MCF 10A (cell line): Measurements from ENCODE around the gene INPP5K. TPM values are rescaled to one million over a fixed set of nuclear protein-coding genes. Genes with fewer than 3 reads are reported as not detected.

Experiments
- BruUV-seq: library from RNA; stranded (reverse); fragments of 400-500 nt; replicated peaks from 2 replicates; lab custom pipeline; 2021; lab: Mats Ljungman, UMichigan
- CTCF ChIA-PET: fragments of 300-600 bp; sonication (Branson Sonifier 250); formaldehyde crosslinking; extraction: SDS; loops from one replicate; lab custom pipeline; 2021; ENCODE audit warnings: antibody characterized with exemption, inconsistent platforms; lab: Yijun Ruan, JAX
- POLR2A ChIA-PET: fragments of 300-600, 350-650 bp; sonication (Branson Sonifier 250); formaldehyde crosslinking; extraction: SDS; loops from one replicate; lab custom pipeline; 2020; ENCODE audit warnings: antibody characterized with exemption, inconsistent platforms; lab: Yijun Ruan, JAX
- DNase-seq: peaks from one replicate; pipeline ENCODE4 v3.0.0-alpha.2; 2018; ENCODE audit not compliant: unreplicated experiment
- H3K27ac Mint-ChIP-seq: one replicate; pipeline ENCODE4 v1.8.0; 2022; ENCODE audit warnings: mild to moderate bottlenecking, low read depth, mixed read lengths; ENCODE audit not compliant: unreplicated experiment
- H3K27me3 Mint-ChIP-seq: one replicate; pipeline ENCODE4 v1.8.0; 2022; ENCODE audit warnings: mixed read lengths; ENCODE audit not compliant: insufficient read depth, unreplicated experiment
- H3K36me3 Mint-ChIP-seq: one replicate; pipeline ENCODE4 v1.8.0; 2022; ENCODE audit warnings: mild to moderate bottlenecking, moderate library complexity, mixed read lengths; ENCODE audit not compliant: insufficient read depth, unreplicated experiment
- H3K4me1 Mint-ChIP-seq: one replicate; pipeline ENCODE4 v1.8.0; 2022; ENCODE audit warnings: mixed read lengths; ENCODE audit not compliant: insufficient read depth, unreplicated experiment
- H3K4me3 Mint-ChIP-seq: one replicate; pipeline ENCODE4 v1.8.0; 2022; ENCODE audit warnings: mild to moderate bottlenecking, moderate library complexity, mixed read lengths; ENCODE audit not compliant: unreplicated experiment
- H3K9me3 Mint-ChIP-seq: one replicate; pipeline ENCODE4 v1.8.0; 2022; ENCODE audit warnings: mixed read lengths; ENCODE audit not compliant: unreplicated experiment
- intact Hi-C: fragments of 100-400 bp; cut with micrococcal nuclease; formaldehyde crosslinking; loops from 2 replicates; pipeline ENCODE4 v1.14.1; 2022
- total RNA-seq: library from RNA; stranded (reverse); gene quantifications from 2 replicates; pipeline ENCODE4 v1.2.3, GENCODE V29; 2022
- TF ChIP-seq, protein P1 (sequence below): fragments of 200-600 bp; IDR thresholded peaks from one replicate; pipeline ENCODE4 v1.8.0; 2022; ENCODE audit warnings: antibody characterized with exemption, mild to moderate bottlenecking; ENCODE audit not compliant: unreplicated experiment

The INPP5K gene
- total RNA-seq, 1 experiment from 2014 or later: 28.9 TPM

DNA sequence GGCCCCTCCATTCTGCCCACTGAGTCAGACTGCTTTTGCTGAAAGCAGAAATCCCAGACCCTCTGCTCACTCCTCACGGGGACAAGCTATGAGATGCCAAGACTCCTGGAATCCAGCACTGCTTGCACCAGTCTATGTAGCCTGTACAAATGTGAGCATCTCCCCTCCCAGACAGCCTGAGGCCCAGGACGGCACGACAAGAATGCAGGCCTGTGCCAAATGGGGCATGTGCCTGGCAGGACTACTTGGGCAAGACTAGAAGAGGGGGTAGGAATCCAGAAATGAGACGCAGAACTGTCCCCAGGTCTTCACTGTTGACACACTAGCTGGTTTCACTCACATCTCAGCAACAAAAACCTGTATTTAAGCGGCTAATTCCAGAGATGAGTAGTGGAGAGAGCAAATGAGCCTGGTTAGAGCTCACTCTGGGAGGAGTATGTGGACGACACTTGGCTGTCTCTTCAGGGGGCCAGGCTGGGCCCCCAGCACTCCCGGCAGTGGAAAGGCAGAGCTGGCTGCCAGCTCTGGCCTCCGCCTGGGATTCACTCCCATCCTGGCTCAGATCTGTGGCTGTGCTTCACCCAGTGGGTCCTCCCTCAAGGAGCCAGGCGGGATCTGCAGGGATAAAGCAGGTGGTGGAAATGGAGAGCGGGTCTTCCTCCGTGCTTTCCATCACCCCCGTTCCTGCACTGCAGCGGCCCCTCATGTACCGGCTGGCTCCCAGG is 21.0 kb downstream of the INPP5K start:
- peak; percentile 49 for DNase-seq
- Mint-ChIP-seq H3K4me1 (peaks cover 17% of the 10 kb centered on the region), H3K36me3 (peaks cover 15% of the 10 kb centered on the region), H3K27ac (peak overlapping the region; percentile 5), H3K27me3 (no peaks in the 10 kb centered on the region), H3K9me3 (no peaks in the 10 kb centered on the region), H3K4me3 (peak overlapping the region; percentile 22)
- ChIA-PET POLR2A (interaction anchor here (0.8 to 2.9 kb wide), 11 partner anchors 9 to 153 kb away, joined by 3 to 34 read pairs (median 4); partner anchors contain the start of genes CRK, INPP5K and YWHAE), CTCF (interaction anchor here (0.6 to 1.5 kb wide), 5 partner anchors 17 to 153 kb away, joined by 3 to 4 read pairs (median 4); partner anchors contain the start of gene INPP5K)
- BruUV-seq: no TSS peak
- intact Hi-C loops: no loop called here
- TF ChIP-seq, protein P1, sequence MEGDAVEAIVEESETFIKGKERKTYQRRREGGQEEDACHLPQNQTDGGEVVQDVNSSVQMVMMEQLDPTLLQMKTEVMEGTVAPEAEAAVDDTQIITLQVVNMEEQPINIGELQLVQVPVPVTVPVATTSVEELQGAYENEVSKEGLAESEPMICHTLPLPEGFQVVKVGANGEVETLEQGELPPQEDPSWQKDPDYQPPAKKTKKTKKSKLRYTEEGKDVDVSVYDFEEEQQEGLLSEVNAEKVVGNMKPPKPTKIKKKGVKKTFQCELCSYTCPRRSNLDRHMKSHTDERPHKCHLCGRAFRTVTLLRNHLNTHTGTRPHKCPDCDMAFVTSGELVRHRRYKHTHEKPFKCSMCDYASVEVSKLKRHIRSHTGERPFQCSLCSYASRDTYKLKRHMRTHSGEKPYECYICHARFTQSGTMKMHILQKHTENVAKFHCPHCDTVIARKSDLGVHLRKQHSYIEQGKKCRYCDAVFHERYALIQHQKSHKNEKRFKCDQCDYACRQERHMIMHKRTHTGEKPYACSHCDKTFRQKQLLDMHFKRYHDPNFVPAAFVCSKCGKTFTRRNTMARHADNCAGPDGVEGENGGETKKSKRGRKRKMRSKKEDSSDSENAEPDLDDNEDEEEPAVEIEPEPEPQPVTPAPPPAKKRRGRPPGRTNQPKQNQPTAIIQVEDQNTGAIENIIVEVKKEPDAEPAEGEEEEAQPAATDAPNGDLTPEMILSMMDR: no peak

DNA sequence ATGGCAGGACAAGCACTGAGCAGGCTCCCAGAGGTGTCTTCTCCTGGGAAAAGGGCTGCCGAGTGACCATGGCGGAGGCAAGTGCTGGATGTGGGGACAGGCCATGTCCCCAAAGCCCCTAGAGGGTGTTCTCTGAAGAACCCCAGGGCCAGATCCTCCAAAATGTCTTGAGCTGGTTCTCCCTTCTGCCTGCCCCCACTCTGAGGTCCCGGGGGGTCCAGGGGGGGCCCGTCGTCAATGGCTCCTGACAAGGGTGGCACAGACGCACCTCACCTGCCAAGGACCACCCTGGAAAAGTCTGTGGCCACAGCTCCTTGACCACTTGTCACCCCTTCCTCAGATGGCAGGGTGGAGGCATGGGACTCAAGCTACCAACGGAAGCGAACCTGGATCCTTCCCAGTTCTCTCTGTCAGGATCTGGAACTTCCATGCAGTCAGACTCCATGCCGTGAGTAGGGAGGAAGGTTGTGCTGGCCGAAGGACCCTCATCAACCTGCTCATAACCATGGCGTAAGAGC is 21.6 kb downstream of the INPP5K start:
- CTCF ChIA-PET: interaction anchor here (0.6 to 1.5 kb wide), 3 partner anchors 17 to 153 kb away, joined by 4 read pairs; partner anchors contain the start of gene INPP5K
- H3K27me3 Mint-ChIP-seq: no peaks in the 10 kb centered on the region
- no peak for DNase-seq
- no peak overlapping the region for H3K27ac Mint-ChIP-seq
- POLR2A ChIA-PET: interaction anchor here (0.8 to 2.9 kb wide), 9 partner anchors 10 to 152 kb away, joined by 3 to 34 read pairs (median 3); partner anchors contain the start of genes CRK, INPP5K and YWHAE
- no peak overlapping the region for H3K4me3 Mint-ChIP-seq
- BruUV-seq: no TSS peak
- no peaks in the 10 kb centered on the region for H3K9me3 Mint-ChIP-seq
- H3K36me3 Mint-ChIP-seq: peaks cover 9% of the 10 kb centered on the region
- H3K4me1 Mint-ChIP-seq: peaks cover 23% of the 10 kb centered on the region
- TF ChIP-seq, protein P1: no peak
- intact Hi-C loops: no loop called here

DNA sequence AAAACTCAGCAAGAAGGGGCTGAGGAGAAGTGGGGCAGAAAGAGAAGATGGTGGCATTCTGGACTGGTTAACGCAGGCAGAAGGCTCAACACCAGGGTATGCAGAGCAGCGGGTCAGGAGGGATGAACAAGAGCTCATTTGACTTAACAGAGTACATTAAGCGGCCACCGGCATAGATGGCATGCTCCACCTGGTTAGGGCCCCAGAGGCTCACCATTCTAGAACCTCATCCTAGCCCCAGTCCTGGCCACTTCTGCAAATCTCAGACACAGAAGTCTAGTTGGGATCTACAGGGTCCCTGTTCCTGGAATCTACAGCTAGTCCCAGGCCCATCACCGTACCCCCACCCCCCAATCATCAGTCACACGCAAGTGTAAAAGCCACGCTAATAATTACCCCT is 22.2 kb downstream of the INPP5K start:
- POLR2A ChIA-PET: interaction anchor here (0.5 to 2.9 kb wide), 4 partner anchors 9 to 94 kb away, joined by 3 to 34 read pairs (median 4); partner anchors contain the start of genes INPP5K and YWHAE
- CTCF ChIA-PET: interaction anchor here (0.6 kb wide), 2 partner anchors 12 to 375 kb away, joined by 3 read pairs; no protein-coding TSS in a partner anchor

More for the DNA sequence above, 22.2 kb downstream of the INPP5K start:
- Mint-ChIP-seq H3K27ac (peak overlapping the region; percentile 57), H3K27me3 (no peaks in the 10 kb centered on the region), H3K4me3 (peak overlapping the region; percentile 16), H3K9me3 (no peaks in the 10 kb centered on the region), H3K4me1 (peaks cover 24% of the 10 kb centered on the region), H3K36me3 (peaks cover 7% of the 10 kb centered on the region)
- intact Hi-C loops: no loop called here
- BruUV-seq: no TSS peak
- DNase-seq: no peak
- TF ChIP-seq, protein P1: no peak
